Activated T-cell treated with anti-CD3 and anti-CD28 coated beads for 4 hours (primary cell): ENCODE data around the gene MDP1.
"Not testable (repeated sequence)": the region's sequence is repeated elsewhere in the genome, so short reads cannot be mapped to it uniquely, and the experiment has no call there.

Experiments
- DNase-seq: peaks from one replicate; pipeline ENCODE4 v3.0.0-alpha.2; 2020

Gene MDP1

GRCh38 chr14:24226473-24226872 lies 10.6 kb upstream of the MDP1 start:
- DNase-seq = no peak

GRCh38 chr14:24224618-24225071 lies 8.8 kb upstream of the MDP1 start:
- DNase-seq = no peak

- not testable (repeated sequence) for DNase-seq
These were observed 7.1 kb upstream of the MDP1 start for GRCh38 chr14:24222987-24223386.

GRCh38 chr14:24219521-24219920 lies 3.7 kb upstream of the MDP1 start:
- no peak for DNase-seq

GRCh38 chr14:24219080-24219479 lies 3.2 kb upstream of the MDP1 start:
- DNase-seq = no peak

GRCh38 chr14:24216876-24217275 lies 1.0 kb upstream of the MDP1 start:
- DNase-seq = not testable (repeated sequence)

DNA sequence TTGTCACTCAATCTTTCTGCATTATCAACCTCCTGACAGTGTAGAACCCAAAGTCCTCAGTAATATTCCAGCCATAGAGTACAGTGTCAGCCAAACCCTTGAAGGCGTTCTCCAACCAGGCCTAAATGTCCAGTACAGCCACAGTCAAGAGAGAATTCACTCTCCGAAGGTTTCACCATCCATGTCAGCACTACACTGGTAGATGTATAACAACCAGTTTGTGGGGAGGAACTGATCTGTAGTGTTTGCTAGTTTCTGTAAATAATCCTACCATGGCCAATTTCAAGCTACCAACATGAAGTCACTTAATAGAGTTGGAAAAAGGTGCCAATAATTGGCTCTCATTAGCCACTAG lies 456 bp upstream of the MDP1 start:
- no peak for DNase-seq

GRCh38 chr14:24213866-24214662 lies 1.8 kb downstream of the MDP1 start:
- DNase-seq = no peak

GRCh38 chr14:24212924-24213865 lies 2.7 kb downstream of the MDP1 start, which contains the start of gene CHMP4A:
Gene CHMP4A, minus strand, starts transcription at chr14:24213488. Its CDS starts 49 bp downstream, at chr14:24213439.
- DNase-seq = peak; percentile 89

DNA sequence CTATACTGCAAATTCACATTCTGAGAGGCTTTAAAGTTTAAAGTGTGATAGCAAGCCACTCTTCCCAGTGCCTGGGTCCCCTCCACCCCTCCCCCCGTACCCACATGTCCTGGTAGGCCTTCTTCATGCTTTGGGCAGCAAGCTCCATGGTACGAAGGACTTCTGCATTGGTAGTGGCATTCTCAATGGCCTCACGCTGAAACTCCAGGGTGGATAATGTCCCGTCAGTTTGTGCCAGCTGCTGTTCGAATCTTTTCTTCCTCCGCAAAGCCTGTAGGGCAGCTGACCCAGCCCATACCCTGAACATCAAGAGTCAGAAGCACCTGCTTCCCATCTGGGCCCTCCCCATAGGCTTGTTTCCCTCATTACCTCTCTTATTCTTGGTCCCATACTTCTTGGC lies 4.6 kb downstream of the MDP1 start:
- no peak for DNase-seq

DNA sequence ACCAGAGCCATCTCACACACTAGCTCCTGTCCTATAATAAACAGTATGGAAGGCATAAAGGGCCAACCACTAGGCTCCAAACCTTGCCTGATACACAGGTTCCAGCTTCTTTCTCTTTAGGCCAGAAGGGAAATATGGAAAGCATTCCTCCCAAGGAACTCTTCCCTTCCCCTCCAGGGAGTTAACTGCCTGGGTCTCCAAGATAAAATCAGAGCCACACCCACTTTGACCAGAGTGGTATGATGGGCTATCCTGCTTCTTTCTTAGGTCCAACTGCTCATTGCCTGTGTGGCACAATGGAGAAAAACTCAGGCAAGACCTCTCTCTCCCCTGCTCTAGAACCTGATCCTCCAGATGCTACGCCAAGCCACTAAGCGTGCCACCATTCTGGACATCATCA lies 8.2 kb downstream of the MDP1 start:
- no peak for DNase-seq

- no peak for DNase-seq
These were observed 8.7 kb downstream of the MDP1 start for GRCh38 chr14:24207104-24207551.

GRCh38 chr14:24206260-24207103 lies 9.4 kb downstream of the MDP1 start:
- no peak for DNase-seq

- DNase-seq = no peak
These were observed 11.4 kb downstream of the MDP1 start for GRCh38 chr14:24204163-24205146.

DNA sequence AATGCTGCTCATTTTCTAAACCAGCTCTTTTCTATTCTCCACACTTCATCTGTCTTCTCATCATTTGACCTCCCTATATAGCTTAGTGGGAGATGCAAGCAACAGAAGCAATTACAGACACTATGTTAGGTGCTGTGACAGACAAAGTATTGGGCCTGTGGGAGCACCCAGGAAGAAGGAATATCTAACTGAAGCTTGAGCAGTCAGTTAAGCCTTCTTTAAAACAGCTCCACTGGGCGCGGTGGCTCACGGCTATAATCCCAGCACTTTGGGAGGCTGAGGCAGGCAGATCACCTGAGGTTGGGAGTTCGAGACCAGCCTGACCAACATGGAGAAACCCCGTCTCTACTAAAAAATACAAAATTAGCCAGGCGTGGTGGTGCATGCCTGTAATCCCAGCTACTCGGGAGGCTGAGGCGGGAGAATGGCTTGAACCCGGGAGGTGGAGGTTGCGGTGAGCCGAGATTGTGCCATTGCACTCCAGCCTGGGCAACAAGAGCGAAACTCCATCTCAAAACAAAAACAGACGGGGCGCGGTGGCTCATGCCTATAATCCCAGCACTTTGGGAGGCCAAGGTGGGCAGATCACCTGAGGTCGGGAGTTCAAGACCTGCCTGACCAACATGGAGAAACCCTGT lies 12.5 kb downstream of the MDP1 start:
- DNase-seq = not testable (repeated sequence)

- DNase-seq = not testable (repeated sequence)
These were observed 13.3 kb downstream of the MDP1 start for GRCh38 chr14:24202538-24202937.

- no peak for DNase-seq
These were observed 16.9 kb downstream of the MDP1 start for GRCh38 chr14:24198814-24199524.

DNA sequence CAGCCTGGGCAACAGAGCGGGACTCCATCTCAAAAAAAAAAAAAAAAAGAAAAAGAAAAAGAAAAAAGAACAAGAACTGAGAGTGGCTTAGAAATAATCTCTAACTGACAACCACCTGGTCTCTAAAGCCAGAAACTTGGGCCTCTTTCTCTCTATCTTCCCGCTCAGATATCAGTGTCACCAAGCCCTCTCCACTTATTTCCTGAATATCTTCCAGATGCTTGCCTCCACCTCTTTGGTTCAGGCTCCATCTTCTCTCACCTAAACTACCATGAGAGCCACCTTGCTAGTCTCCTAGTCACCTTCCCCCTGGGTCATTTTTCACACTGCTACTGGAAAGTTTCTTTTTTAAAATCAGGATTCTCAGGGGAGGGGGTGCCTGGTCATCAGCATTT lies 18.8 kb downstream of the MDP1 start:
- no peak for DNase-seq

GRCh38 chr14:24196071-24197055 lies 19.5 kb downstream of the MDP1 start:
- no peak for DNase-seq
